ENCODE results near the gene SPHKAP. TPM values are rescaled to one million over a fixed set of nuclear protein-coding genes. Genes with fewer than 3 reads are reported as not detected.

The SPHKAP gene
- total RNA-seq, 1 experiment from 2014 or later = not detected

- intact Hi-C loops (cut with micrococcal nuclease; ENCODE audit: unreplicated experiment) = no loop called here
- CTCF ChIA-PET = no interaction called here
- Mint-ChIP-seq H3K27ac (ENCODE audit: unreplicated experiment) (no peak overlapping the region), H3K36me3 (ENCODE audit: insufficient read depth, unreplicated experiment) (no peaks in the 10 kb centered on the region), H3K4me3 (ENCODE audit: unreplicated experiment) (no peak overlapping the region), H3K27me3 (ENCODE audit: insufficient read depth, unreplicated experiment) (peaks cover 7% of the 10 kb centered on the region), H3K4me1 (ENCODE audit: low read depth, unreplicated experiment) (no peaks in the 10 kb centered on the region), H3K9me3 (ENCODE audit: unreplicated experiment) (no peaks in the 10 kb centered on the region)
- no peaks in the 10 kb centered on the region for H3K4me1 ChIP-seq
- no peak overlapping the region for H3K4me3 ChIP-seq (ENCODE audit: low read depth, low read length)
- POLR2A ChIA-PET = no interaction called here
- BruUV-seq (replicated peaks) = no TSS peak
- DNase-seq = no peak
- H3K27me3 ChIP-seq (replicated peaks; ENCODE audit: control insufficient read depth, insufficient read depth, low read length) = no peaks in the 10 kb centered on the region
- H3K36me3 ChIP-seq (ENCODE audit: control insufficient read depth, insufficient read depth, low read length) = no peaks in the 10 kb centered on the region
- H3K9me3 ChIP-seq = no peaks in the 10 kb centered on the region
- TF ChIP-seq, protein P1, sequence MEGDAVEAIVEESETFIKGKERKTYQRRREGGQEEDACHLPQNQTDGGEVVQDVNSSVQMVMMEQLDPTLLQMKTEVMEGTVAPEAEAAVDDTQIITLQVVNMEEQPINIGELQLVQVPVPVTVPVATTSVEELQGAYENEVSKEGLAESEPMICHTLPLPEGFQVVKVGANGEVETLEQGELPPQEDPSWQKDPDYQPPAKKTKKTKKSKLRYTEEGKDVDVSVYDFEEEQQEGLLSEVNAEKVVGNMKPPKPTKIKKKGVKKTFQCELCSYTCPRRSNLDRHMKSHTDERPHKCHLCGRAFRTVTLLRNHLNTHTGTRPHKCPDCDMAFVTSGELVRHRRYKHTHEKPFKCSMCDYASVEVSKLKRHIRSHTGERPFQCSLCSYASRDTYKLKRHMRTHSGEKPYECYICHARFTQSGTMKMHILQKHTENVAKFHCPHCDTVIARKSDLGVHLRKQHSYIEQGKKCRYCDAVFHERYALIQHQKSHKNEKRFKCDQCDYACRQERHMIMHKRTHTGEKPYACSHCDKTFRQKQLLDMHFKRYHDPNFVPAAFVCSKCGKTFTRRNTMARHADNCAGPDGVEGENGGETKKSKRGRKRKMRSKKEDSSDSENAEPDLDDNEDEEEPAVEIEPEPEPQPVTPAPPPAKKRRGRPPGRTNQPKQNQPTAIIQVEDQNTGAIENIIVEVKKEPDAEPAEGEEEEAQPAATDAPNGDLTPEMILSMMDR (IDR thresholded peaks at IDR 0.05; ENCODE audit: insufficient read depth in 1 of 2, low read depth in 1 of 2, low read length in 1 of 2, severe bottlenecking in 1 of 2, unreplicated experiment in 1 of 2) = no peak
These were observed 78.1 kb downstream of the SPHKAP start for GRCh38 chr2:228103379-228103778.

GRCh38 chr2:228102949-228103348, 78.5 kb downstream of the SPHKAP start:
- Histone ChIP-seq H3K36me3 (ENCODE audit: control insufficient read depth, insufficient read depth, low read length) (no peaks in the 10 kb centered on the region), H3K4me3 (ENCODE audit: low read depth, low read length) (no peak overlapping the region), H3K9me3 (no peaks in the 10 kb centered on the region), H3K27me3 (replicated peaks; ENCODE audit: control insufficient read depth, insufficient read depth, low read length) (no peaks in the 10 kb centered on the region), H3K4me1 (no peaks in the 10 kb centered on the region)
- no TSS peak for BruUV-seq (replicated peaks)
- Mint-ChIP-seq H3K36me3 (ENCODE audit: insufficient read depth, unreplicated experiment) (no peaks in the 10 kb centered on the region), H3K27ac (ENCODE audit: unreplicated experiment) (no peak overlapping the region), H3K4me3 (ENCODE audit: unreplicated experiment) (no peak overlapping the region), H3K4me1 (ENCODE audit: low read depth, unreplicated experiment) (no peaks in the 10 kb centered on the region), H3K27me3 (ENCODE audit: insufficient read depth, unreplicated experiment) (peaks cover 5% of the 10 kb centered on the region), H3K9me3 (ENCODE audit: unreplicated experiment) (no peaks in the 10 kb centered on the region)
- ChIA-PET CTCF (no interaction called here), POLR2A (no interaction called here)
- TF ChIP-seq, protein P1 (IDR thresholded peaks at IDR 0.05; ENCODE audit: insufficient read depth in 1 of 2, low read depth in 1 of 2, low read length in 1 of 2, severe bottlenecking in 1 of 2, unreplicated experiment in 1 of 2) = no peak
- intact Hi-C loops (cut with micrococcal nuclease; ENCODE audit: unreplicated experiment) = no loop called here
- DNase-seq = no peak

DNA sequence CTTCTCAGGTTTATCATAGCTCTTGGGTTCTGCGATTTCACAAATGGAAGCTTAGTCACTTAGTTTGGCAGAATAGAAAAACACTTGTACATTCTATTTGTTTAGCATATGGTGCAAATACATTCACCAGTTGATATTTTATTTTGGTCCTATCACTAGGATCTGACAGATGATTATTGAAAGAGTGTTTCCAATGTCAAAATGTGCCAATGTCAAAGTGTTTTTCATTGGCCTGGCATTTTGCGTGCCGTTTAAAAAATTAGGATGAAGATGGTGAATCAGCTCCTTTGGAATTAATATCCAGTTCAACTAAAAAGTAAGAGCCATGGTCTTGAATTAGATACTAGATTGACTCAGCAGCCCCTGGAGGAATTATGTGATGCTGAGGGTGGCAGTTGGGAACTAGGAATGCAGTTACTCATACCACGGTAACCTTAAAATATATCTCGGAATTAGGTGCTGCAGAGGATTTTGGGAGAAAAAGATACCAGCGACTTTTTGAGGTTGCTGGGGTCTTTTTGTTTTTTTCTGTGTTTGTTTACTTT, 87.0 kb downstream of the SPHKAP start:
- ChIA-PET CTCF (no interaction called here), POLR2A (no interaction called here)
- DNase-seq = no peak
- BruUV-seq (replicated peaks) = no TSS peak
- H3K36me3 Mint-ChIP-seq (ENCODE audit: insufficient read depth, unreplicated experiment) = no peaks in the 10 kb centered on the region
- TF ChIP-seq, protein P1 (IDR thresholded peaks at IDR 0.05; ENCODE audit: insufficient read depth in 1 of 2, low read depth in 1 of 2, low read length in 1 of 2, severe bottlenecking in 1 of 2, unreplicated experiment in 1 of 2) = no peak
- Histone ChIP-seq H3K9me3 (no peaks in the 10 kb centered on the region), H3K4me1 (no peaks in the 10 kb centered on the region), H3K36me3 (ENCODE audit: control insufficient read depth, insufficient read depth, low read length) (no peaks in the 10 kb centered on the region), H3K27me3 (replicated peaks; ENCODE audit: control insufficient read depth, insufficient read depth, low read length) (no peaks in the 10 kb centered on the region), H3K4me3 (ENCODE audit: low read depth, low read length) (no peak overlapping the region)
- no peak overlapping the region for H3K4me3 Mint-ChIP-seq (ENCODE audit: unreplicated experiment)
- peaks cover 5% of the 10 kb centered on the region for H3K27me3 Mint-ChIP-seq (ENCODE audit: insufficient read depth, unreplicated experiment)
- H3K4me1 Mint-ChIP-seq (ENCODE audit: low read depth, unreplicated experiment) = no peaks in the 10 kb centered on the region
- intact Hi-C loops (cut with micrococcal nuclease; ENCODE audit: unreplicated experiment) = no loop called here
- H3K9me3 Mint-ChIP-seq (ENCODE audit: unreplicated experiment) = no peaks in the 10 kb centered on the region
- H3K27ac Mint-ChIP-seq (ENCODE audit: unreplicated experiment) = no peak overlapping the region

Measured in Caco-2 (cell line).